Glomerular endothelial cell (primary cell): ENCODE results near the gene RSRP1. TPM values are rescaled to one million over a fixed set of nuclear protein-coding genes. Genes with fewer than 3 reads are reported as not detected.
"Not testable (repeated sequence)": the region's sequence is repeated elsewhere in the genome, so short reads cannot be mapped to it uniquely, and the experiment has no call there.

ENCODE experiments used
- DNase-seq: peaks from one replicate; pipeline ENCODE4 v3.0.0-alpha.2; 2011; ENCODE audit warnings: low read depth, low spot score; ENCODE audit errors: extremely low read depth
- total RNA-seq: library from RNA; depleted of rRNA; stranded (reverse); fragments of >200 nt; gene quantifications from 2 replicates; pipeline ENCODE4 v1.2.3, GENCODE V29; 2015

RSRP1 gene
- total RNA-seq, 1 donor from 2014 or later: 102 TPM

GRCh38 chr1:25259813-25260212 lies 12.6 kb upstream of the RSRP1 start:
- DNase-seq: not testable (repeated sequence)

GRCh38 chr1:25257196-25257595 lies 9.9 kb upstream of the RSRP1 start:
- no peak for DNase-seq

- DNase-seq: no peak
These were observed 9.3 kb upstream of the RSRP1 start for GRCh38 chr1:25256578-25256965.

GRCh38 chr1:25255706-25256577 lies 8.7 kb upstream of the RSRP1 start:
- DNase-seq: no peak

GRCh38 chr1:25253911-25254310 lies 6.7 kb upstream of the RSRP1 start:
- no peak for DNase-seq

GRCh38 chr1:25247829-25248754 lies 838 bp upstream of the RSRP1 start:
- no peak for DNase-seq

DNA sequence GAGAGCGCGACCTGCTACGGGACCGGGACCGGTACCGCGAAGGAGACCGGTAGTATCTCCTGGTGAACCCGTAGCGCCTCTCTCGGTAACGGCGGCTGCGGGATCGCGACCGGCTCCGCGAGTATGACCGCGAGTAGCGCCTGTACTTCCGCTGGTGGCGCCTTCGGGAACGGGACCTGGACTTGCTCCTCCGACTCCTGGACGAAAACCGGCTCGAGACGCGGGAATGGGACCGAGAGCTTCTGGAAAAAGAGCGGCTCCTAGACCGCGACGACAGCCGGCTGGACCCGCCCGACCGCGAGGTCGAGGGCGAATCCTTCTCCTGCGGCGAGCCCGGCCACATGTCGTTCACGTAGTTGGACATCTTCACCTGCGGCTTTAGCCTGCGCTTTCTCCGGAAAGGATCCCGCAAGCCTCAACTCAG lies 642 bp downstream of the RSRP1 start:
- no peak for DNase-seq

DNA sequence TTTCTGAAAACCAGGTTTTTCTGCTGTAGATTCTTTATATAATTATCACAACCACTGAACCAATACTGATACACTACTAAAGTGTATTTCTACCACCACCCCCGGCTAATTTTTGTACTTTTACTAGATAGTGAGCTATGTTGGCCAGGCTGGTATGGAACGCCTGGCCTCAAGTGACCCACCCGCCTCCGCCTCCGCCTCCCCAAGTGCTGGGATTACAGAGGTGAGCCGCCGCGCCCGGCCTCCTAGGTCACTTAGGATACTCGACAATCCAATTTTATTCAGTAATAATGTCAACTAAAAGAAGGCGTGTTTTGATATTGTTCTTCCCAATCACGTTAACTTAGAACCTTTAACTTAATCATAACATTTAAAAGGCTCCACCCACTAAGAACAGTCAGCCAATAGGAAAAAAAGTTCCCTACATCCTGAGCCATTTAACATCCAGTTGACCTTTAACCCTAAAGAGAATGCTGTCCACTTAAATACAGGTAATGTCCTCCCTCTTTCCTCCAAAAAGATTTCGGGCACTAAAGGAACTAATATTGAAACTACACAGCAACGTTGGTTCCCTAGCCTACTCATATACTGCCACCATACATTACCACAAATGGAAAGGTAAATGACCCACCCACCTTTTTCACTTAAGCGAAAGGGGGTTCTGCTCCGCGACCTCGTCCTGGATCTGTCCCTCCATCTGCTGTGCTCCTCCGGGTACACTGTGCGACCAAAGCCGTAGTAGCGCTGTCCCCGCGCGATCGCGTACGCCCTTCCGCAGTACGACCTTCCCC lies 1.2 kb downstream of the RSRP1 start:
- no peak for DNase-seq

GRCh38 chr1:25245393-25245792 lies 1.9 kb downstream of the RSRP1 start:
- DNase-seq: no peak

- no peak for DNase-seq
These were observed 3.3 kb downstream of the RSRP1 start for GRCh38 chr1:25243907-25244306.

DNA sequence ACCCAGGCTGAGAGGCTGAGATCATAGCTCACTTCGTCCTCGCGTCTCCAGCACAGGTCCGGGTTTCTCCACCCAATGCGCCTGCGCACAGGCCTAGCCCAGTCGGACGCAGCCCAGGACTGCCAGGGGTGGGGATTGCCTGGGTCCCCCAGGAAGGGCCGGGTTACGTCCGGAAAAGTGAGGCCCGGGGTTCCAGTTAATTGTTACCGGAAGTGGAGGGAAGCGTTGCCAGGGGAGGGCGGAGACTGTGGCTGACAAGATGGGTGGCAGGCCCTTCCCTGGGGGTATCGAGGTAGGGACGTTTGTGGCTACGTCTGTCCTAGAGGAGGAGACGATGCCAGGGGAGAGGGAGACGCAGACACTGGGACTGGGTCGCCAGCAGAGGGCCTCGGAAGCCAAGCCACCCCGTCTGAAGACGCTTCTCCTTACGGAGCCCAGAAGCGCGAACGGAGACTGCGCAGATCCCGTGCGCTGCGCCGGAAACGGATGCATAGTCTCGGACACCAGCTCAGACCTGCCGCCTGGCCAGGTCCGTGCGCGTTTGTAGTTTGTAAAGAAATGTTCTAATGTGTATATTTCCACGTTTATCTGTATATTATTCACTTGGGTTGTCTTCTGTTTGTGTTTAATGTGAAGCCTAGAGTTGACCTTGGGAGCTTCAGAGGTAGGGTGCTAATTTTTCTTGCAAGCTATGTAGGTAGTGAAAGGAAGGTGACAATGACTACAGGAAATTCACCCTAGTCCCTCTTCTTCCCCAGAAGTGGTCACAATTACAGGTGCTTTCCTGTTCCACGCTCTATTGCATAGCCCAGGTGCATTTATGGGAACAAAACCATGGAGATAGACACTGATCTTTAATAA lies 7.3 kb downstream of the RSRP1 start:
- DNase-seq: no peak

- DNase-seq: no peak
These were observed 9.2 kb downstream of the RSRP1 start for GRCh38 chr1:25238046-25238445.

DNA sequence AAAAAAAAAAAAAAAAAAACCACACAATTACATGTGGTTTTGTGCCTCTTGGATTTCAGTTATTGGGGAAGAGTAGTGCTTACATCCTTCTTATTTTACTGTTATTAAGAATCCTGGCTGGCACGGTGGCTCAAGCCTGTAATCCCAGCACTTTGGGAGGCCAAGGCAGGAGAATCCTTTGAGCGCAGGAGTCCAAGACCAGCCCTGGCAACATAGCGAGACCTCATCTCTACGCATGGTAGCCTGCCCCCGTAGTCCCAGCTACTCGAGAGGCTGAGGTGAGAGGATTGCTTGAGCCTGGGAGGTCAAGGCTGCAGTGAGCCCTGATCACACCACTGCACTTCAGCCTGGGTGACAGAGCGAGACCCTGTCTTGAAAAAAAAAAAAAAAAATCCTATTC lies 11.0 kb downstream of the RSRP1 start:
- DNase-seq: not testable (repeated sequence)

DNA sequence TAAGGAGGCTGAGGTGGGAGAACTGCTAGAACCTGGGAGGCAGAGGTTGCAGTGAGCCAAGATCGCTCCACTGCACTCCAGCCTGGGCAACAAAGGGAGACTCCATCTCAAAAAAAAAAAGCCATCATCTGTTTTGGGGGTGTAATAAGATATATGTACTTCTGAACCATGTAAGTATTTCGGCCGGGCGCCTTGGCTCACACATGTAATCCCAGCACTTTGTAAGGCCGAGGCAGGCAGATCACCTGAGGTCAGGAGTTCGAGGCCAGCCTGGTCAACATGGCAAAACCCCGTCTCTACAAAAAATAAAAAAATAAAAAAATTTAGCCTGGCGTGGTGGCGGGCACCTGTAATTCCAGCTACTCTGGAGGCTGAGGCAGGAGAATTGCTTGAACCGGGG lies 11.8 kb downstream of the RSRP1 start:
- not testable (repeated sequence) for DNase-seq

DNA sequence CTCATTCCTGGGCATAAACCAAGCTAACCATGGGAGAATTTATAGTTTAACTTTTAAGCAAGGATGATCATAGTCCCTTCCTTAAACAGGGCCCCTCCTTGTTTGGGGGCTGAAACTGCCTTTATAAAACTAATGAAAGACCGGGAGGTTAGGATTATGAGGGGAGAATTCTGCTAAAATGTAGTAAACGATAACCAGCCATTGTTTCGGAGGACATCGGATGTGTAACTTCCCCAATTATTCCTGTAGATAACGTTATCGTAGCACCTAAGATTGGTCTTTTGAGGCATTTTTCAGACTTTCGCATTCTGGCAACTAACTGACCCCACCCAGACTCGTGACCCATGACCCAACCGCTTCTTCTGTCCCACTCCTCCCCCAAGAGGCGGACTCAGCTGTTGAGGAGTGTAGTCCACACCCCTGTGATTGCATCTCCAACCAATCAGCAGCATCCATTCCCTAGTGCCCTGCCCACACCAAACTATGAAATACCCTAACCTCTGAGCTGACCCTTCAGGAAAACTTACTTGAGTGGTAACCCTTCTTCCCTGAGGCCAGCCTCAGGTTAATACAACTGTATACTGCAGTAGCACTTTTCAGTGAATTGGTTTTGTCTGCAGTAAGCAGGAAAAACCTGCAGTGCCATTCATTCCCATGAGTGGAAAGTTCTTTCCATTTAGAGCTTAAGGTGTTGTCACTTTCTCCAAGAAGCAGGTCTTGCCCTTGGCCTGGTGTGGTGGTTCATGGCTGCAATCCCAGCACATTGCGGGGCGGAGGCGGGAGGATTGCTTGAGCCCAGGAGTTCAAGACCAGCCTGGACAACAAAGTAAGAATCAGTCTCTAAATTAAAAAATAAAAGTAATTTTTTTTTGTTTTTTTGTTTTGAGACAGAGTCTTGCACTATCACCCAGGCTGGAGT lies 14.1 kb downstream of the RSRP1 start:
- DNase-seq: no peak

- no peak for DNase-seq
These were observed 15.0 kb downstream of the RSRP1 start, which contains the start of gene SYF2 for GRCh38 chr1:25232027-25232865. TSS of gene SYF2 (minus strand) at chr1:25232502. CDS start at chr1:25232467, 35 bp downstream.

DNA sequence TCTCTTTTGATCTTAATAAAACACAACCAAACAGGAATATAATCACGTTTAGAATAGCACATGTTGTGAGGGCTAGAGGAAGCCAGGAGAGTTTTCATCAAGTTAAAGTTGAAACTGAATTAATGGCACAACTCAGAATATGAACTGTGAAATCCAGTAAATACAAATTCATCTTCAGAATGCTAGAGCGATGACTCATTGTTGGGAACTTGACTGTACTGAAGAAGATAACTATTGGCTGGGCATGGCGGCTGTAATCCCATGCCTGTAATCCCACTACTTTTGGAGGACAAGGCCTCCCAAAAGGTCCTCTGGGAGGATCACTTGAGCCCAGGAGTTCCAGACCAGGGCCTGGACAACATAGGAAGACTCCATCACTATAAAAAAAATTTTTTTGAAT lies 23.8 kb downstream of the RSRP1 start:
- no peak for DNase-seq

GRCh38 chr1:25222606-25223005 lies 24.6 kb downstream of the RSRP1 start:
- DNase-seq: no peak
